Stimulated activated naive CD8-positive, alpha-beta T cell treated with anti-CD3 and anti-CD28 coated beads, Interleukin-15, amount 100 ng/mL, for 72 hours (primary cell): ENCODE measurements around the gene KCTD20.
A peak's percentile ranks its signal among the peaks of the same experiment; 100 is the strongest.
"Not testable (repeated sequence)": the region's sequence is repeated elsewhere in the genome, so short reads cannot be mapped to it uniquely, and the experiment has no call there.

ENCODE experiments used
- ATAC-seq: fragments of 150-1000 bp; cut with Tn5 transposase; 2 replicates; pipeline ENCODE4 v1.10.0; 2021; ENCODE audit warnings: mild to moderate bottlenecking, moderate library complexity
- DNase-seq, 2 donors: peaks; one replicate each; pipeline ENCODE4 v3.0.0; 2021 to 2022
- H3K27ac Mint-ChIP-seq, 2 donors: one replicate each; pipeline ENCODE4 v1.8.0; 2022; ENCODE audit warnings: mild to moderate bottlenecking in 2 of 2, mixed read lengths in 2 of 2, moderate library complexity in 2 of 2
- H3K27me3 Mint-ChIP-seq: one replicate; pipeline ENCODE4 v1.8.0; 2022; ENCODE audit warnings: mixed read lengths
- H3K4me1 Mint-ChIP-seq: one replicate; pipeline ENCODE4 v1.8.0; 2022; ENCODE audit warnings: mild to moderate bottlenecking, mixed read lengths
- H3K4me3 Mint-ChIP-seq, 2 donors: one replicate each; pipeline ENCODE4 v1.8.0; 2022; ENCODE audit warnings: mild to moderate bottlenecking in 2 of 2, mixed read lengths in 2 of 2, moderate library complexity in 1 of 2
- H3K9me3 Mint-ChIP-seq, 2 donors: one replicate each; pipeline ENCODE4 v1.8.0; 2022; ENCODE audit warnings: mixed read lengths in 2 of 2

Gene KCTD20

DNA sequence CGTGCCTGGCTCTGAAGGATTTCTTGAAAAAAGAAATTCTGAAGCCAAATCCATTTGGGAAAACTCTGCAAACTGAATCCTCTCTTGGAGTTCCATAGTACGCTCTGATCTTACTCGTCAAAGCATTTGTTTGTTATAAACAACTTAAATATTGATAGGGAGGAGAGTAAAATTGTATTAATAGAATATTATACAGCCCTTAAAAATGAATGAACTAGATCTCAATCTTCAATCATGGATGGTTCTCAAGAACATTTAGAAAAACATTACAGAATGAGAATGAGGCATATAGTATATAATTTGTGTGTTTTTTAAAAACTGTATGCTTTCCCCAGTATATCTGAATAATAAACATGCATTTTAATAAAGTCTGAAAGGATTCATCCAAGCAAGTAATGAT lies 24.8 kb downstream of the KCTD20 start:
- Mint-ChIP-seq H3K9me3 (peaks cover 0 to 5% of the 10 kb centered on the region in 2 donors), H3K27ac (no peak overlapping the region), H3K4me1 (peaks cover 27% of the 10 kb centered on the region), H3K4me3 (no peak overlapping the region), H3K27me3 (no peaks in the 10 kb centered on the region)
- ATAC-seq (no peak), DNase-seq (no peak)

GRCh38 chr6:36469148-36469661 lies 26.4 kb downstream of the KCTD20 start:
- Mint-ChIP-seq H3K27ac (no peak overlapping the region), H3K9me3 (no peaks in the 10 kb centered on the region), H3K4me3 (no peak overlapping the region), H3K27me3 (no peaks in the 10 kb centered on the region), H3K4me1 (peaks cover 18% of the 10 kb centered on the region)
- DNase-seq (no peak), ATAC-seq (no peak)

- Mint-ChIP-seq H3K27ac (no peak overlapping the region), H3K9me3 (no peaks in the 10 kb centered on the region), H3K4me3 (no peak overlapping the region), H3K4me1 (peaks cover 14% of the 10 kb centered on the region), H3K27me3 (no peaks in the 10 kb centered on the region)
- ATAC-seq, result no peak
- no peak for DNase-seq
Observed at GRCh38 chr6:36469946-36470345, 27.1 kb downstream of the KCTD20 start.

DNA sequence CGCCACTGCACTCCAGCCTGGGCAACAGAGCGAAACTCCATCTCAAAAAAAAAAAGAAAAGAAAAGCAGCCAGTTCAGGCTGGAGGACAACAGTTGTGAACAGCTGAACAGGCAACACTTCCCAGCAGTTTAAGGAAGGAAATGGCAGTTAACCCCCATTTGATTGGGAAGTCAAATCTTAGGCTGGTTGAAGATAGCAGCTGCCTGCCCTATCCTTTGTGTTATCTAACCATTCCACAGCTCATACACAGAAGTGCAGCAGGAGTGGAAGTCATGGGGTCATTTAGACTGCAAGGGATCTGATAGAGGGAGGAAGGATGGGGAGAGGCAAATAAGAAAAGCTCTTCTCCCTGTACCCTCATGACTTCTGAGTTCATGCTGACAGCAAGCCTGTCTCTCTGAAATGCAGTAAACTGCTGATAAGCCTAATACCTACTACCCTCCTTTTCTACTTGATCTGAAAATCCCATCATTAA lies 35.3 kb downstream of the KCTD20 start:
- ATAC-seq (no peak), DNase-seq (no peak)
- Mint-ChIP-seq H3K27ac (peak overlapping the region; percentile 20 to 34), H3K9me3 (no peaks in the 10 kb centered on the region), H3K4me1 (peaks cover 12% of the 10 kb centered on the region), H3K4me3 (no peak overlapping the region), H3K27me3 (no peaks in the 10 kb centered on the region)

DNA sequence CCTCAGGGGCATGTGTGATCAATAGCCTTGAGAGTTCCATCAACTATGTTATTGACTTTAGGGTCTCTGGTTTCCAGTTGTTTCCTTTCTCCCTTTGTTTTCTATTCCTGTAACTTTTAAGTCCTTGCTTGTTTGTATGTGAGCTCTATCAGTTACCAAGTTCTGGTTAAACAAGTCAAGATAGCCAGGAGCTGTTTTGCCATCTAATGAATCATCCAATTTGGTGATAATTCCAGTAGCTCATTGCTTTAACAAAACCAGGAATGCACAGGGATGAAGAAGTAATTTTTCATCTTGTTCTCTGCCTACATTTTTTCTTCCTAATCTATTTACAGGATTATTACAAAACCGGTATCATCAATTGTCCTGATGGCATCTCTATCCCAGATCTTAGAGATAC lies 36.5 kb downstream of the KCTD20 start:
- no peak overlapping the region for H3K4me3 Mint-ChIP-seq

GRCh38 chr6:36483326-36483725 lies 40.5 kb downstream of the KCTD20 start:
- H3K27ac Mint-ChIP-seq, result peak overlapping the region in 1 of 2 donors; percentile 48
- not testable (repeated sequence) for H3K4me3 Mint-ChIP-seq, H3K9me3 Mint-ChIP-seq

More for the DNA sequence above, 36.5 kb downstream of the KCTD20 start:
- Mint-ChIP-seq H3K27me3 (no peaks in the 10 kb centered on the region), H3K9me3 (no peaks in the 10 kb centered on the region), H3K4me1 (peaks cover 12% of the 10 kb centered on the region), H3K27ac (no peak overlapping the region)
- ATAC-seq, result no peak
- DNase-seq, result no peak

GRCh38 chr6:36484736-36485135 lies 41.9 kb downstream of the KCTD20 start:
- H3K4me1 Mint-ChIP-seq, result peaks cover 8% of the 10 kb centered on the region
- no peak overlapping the region for H3K4me3 Mint-ChIP-seq
- peak overlapping the region; percentile 6 to 67 for H3K27ac Mint-ChIP-seq
- H3K9me3 Mint-ChIP-seq, result no peaks in the 10 kb centered on the region
- no peaks in the 10 kb centered on the region for H3K27me3 Mint-ChIP-seq
- no peak for DNase-seq
- no peak for ATAC-seq

More at GRCh38 chr6:36483326-36483725, 40.5 kb downstream of the KCTD20 start:
- not testable (repeated sequence) for ATAC-seq, DNase-seq, H3K27me3 Mint-ChIP-seq
- H3K4me1 Mint-ChIP-seq, result peaks cover 14% of the 10 kb centered on the region

GRCh38 chr6:36487698-36488097 lies 44.9 kb downstream of the KCTD20 start:
- no peak for DNase-seq
- no peaks in the 10 kb centered on the region for H3K9me3 Mint-ChIP-seq
- H3K27ac Mint-ChIP-seq, result no peak overlapping the region
- no peaks in the 10 kb centered on the region for H3K27me3 Mint-ChIP-seq
- ATAC-seq, result no peak
- H3K4me3 Mint-ChIP-seq, result no peak overlapping the region
- peaks cover 14% of the 10 kb centered on the region for H3K4me1 Mint-ChIP-seq

GRCh38 chr6:36488221-36488620 lies 45.4 kb downstream of the KCTD20 start:
- H3K4me3 Mint-ChIP-seq, result no peak overlapping the region
- no peaks in the 10 kb centered on the region for H3K27me3 Mint-ChIP-seq
- no peak for ATAC-seq
- no peak for DNase-seq
- no peaks in the 10 kb centered on the region for H3K9me3 Mint-ChIP-seq
- H3K4me1 Mint-ChIP-seq, result peaks cover 19% of the 10 kb centered on the region
- H3K27ac Mint-ChIP-seq, result no peak overlapping the region

DNA sequence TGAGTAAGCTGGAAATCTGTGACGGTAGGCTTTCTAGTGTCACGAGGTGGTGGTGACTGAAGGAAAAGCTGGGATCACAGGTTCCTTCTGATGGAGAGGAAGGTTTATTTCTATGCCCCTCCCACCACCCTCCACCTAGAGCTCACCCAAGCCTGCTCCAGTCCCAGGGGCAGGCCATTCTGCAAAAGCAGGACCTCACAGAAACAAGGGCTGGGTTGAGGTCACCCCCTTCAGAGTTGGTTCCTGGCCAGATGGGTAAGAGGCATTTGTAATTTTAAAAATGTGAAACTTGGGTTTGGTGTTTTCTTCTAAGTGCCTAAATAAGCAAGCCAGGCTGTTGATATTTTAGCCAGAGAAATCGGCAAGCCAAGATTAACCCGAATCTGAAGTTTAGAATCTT lies 46.6 kb downstream of the KCTD20 start:
- H3K4me3 Mint-ChIP-seq, result no peak overlapping the region
- H3K27me3 Mint-ChIP-seq, result no peaks in the 10 kb centered on the region
- no peaks in the 10 kb centered on the region for H3K9me3 Mint-ChIP-seq
- H3K4me1 Mint-ChIP-seq, result peaks cover 31% of the 10 kb centered on the region
- no peak for ATAC-seq
- peak overlapping the region in 1 of 2 donors; percentile 74 for H3K27ac Mint-ChIP-seq
- DNase-seq, result no peak

DNA sequence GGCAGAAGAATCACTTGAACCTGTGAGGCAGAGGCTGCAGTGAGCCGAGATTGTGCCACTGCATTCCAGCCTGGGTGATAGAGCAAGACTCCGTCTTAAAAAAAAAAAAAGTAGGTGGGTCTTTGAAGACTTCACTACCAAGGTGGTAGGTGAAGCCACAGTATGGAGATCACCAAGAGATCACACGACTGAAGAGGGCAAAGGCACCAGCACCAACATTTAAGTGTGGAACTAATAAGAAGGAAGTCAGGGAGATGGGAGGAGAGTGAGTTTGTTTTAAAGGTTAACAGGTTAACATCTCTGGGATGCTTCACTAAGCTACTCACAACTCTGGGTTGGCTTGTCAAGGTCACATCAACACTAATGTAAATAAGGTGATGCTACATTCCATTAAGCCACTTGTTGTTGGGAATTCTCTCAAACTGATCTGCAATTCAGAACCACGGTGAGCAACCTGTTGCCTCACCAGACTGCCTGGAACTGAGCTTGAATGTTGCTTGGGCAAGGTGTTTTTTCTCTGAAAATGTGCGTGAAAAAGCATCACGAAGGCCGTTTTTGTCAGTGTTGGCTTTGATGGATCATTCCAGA lies 48.7 kb downstream of the KCTD20 start:
- Mint-ChIP-seq H3K4me1 (peaks cover 26% of the 10 kb centered on the region), H3K27ac (no peak overlapping the region), H3K4me3 (no peak overlapping the region), H3K9me3 (no peaks in the 10 kb centered on the region), H3K27me3 (no peaks in the 10 kb centered on the region)
- ATAC-seq, result no peak
- no peak for DNase-seq

DNA sequence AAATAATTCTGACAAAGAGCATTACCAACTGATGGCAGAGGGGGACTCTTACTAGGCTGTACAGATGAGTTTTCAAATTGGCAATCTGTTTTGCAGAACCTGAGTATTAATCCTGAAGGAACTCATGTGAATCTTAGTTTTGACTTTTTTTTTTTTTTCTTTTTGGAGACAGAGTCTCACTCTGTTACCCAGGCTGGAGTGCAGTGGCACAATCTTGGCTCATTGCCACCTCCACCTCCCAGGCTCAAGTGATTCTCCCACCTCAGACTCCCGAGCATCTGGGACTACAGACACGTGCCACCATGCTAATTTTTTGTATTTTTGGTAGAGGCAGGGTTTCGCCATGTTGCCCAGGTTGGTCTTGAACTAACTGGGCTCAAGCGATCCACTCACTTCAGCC lies 49.3 kb downstream of the KCTD20 start:
- no peak for ATAC-seq
- H3K27me3 Mint-ChIP-seq, result no peaks in the 10 kb centered on the region
- no peak for DNase-seq
- H3K9me3 Mint-ChIP-seq, result no peaks in the 10 kb centered on the region
- H3K27ac Mint-ChIP-seq, result peak overlapping the region in 1 of 2 donors; percentile 68
- H3K4me3 Mint-ChIP-seq, result no peak overlapping the region
- peaks cover 27% of the 10 kb centered on the region for H3K4me1 Mint-ChIP-seq

DNA sequence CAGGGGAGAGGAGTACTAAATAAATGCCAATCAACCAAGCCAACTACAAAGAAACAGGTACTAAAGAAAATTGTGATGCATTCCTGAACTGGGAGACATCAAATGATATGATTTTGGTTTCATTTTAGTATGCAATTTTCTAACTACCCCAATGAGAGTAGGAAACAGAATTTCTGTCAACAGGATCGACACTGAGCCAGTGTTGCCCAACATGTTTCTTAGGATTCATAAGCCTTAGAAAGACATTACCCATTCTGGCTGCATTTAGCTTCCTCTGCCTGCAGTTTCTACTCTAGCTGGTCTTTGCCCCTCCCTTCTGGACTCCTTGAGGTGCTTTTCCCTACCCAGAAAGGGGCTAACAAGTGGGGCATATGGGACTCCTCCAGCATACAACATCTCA lies 49.8 kb downstream of the KCTD20 start:
- DNase-seq (no peak), ATAC-seq (no peak)
- H3K27me3 Mint-ChIP-seq, result no peaks in the 10 kb centered on the region
- H3K4me1 Mint-ChIP-seq, result peaks cover 32% of the 10 kb centered on the region
- H3K27ac Mint-ChIP-seq, result peak overlapping the region in 1 of 2 donors; percentile 68
- no peaks in the 10 kb centered on the region for H3K9me3 Mint-ChIP-seq
- no peak overlapping the region for H3K4me3 Mint-ChIP-seq

DNA sequence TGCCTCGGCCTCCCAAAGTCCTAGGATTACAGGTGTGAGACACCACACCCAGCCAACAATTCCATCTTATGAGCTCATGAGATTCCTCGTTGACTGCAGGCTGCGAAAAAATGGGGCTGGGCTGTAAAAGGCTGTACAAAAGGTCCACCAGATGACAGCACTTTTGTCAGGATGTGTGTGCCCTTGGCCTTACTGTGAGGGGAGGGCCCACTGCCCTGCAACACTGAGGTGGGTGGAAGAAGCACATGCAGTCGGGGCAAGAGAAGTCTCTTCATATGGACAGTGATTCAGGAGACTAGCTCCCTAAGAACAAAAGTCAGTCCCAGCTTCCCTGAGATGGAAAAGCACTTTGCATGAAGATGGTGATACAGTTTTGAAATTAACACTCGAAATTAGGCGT lies 50.5 kb downstream of the KCTD20 start:
- ATAC-seq (no peak), DNase-seq (no peak)
- Mint-ChIP-seq H3K4me1 (peaks cover 32% of the 10 kb centered on the region), H3K9me3 (no peaks in the 10 kb centered on the region), H3K4me3 (no peak overlapping the region), H3K27ac (no peak overlapping the region), H3K27me3 (no peaks in the 10 kb centered on the region)

GRCh38 chr6:36493859-36494258 lies 51.1 kb downstream of the KCTD20 start:
- H3K4me1 Mint-ChIP-seq, result peaks cover 32% of the 10 kb centered on the region
- H3K27ac Mint-ChIP-seq, result peak overlapping the region in 1 of 2 donors; percentile 3
- no peaks in the 10 kb centered on the region for H3K9me3 Mint-ChIP-seq
- no peaks in the 10 kb centered on the region for H3K27me3 Mint-ChIP-seq
- ATAC-seq (no peak), DNase-seq (no peak)
- H3K4me3 Mint-ChIP-seq, result no peak overlapping the region

GRCh38 chr6:36495086-36495485 lies 52.3 kb downstream of the KCTD20 start:
- DNase-seq (no peak), ATAC-seq (no peak)
- no peak overlapping the region for H3K27ac Mint-ChIP-seq
- H3K4me3 Mint-ChIP-seq, result no peak overlapping the region
- no peaks in the 10 kb centered on the region for H3K27me3 Mint-ChIP-seq
- peaks cover 32% of the 10 kb centered on the region for H3K4me1 Mint-ChIP-seq
- H3K9me3 Mint-ChIP-seq, result no peaks in the 10 kb centered on the region

DNA sequence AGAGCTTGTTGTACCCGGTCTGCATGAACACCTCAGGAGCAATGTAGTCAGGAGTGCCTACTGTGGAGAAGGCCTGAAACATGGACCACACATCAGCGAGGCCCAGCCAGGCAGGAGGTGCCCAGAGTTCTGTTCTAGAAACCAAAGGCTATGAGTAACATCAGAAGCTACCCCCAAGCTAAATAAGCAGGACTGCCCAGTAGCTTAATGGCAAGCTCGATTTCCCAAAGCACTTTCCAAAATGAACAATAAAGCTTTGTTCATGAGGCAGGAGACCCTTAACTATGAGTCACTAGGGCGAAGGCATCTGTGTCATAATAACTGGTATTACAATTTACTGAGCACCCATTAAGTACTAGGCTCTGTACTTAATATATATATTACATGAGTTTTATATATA lies 57.1 kb downstream of the KCTD20 start:
- Mint-ChIP-seq H3K27me3 (no peaks in the 10 kb centered on the region), H3K9me3 (no peaks in the 10 kb centered on the region), H3K27ac (no peak overlapping the region), H3K4me1 (peaks cover 7% of the 10 kb centered on the region), H3K4me3 (no peak overlapping the region)
- DNase-seq (no peak), ATAC-seq (no peak)
